ENCODE data around the gene ARL4D.
A peak's percentile ranks its signal among the peaks of the same experiment; 100 is the strongest.

- TF ChIP-seq CTCF (IDR thresholded peaks at IDR 0.05) (peak; percentile 88 to 97 (median 94)), POLR2A (IDR thresholded peaks at IDR 0.05) (no peak)
These were observed 4.8 kb upstream of the ARL4D start for GRCh38 chr17:43393944-43394482.

Data from heart left ventricle (tissue), 13 donors.